ENCODE results near the gene HAS3.

HAS3 gene

DNA sequence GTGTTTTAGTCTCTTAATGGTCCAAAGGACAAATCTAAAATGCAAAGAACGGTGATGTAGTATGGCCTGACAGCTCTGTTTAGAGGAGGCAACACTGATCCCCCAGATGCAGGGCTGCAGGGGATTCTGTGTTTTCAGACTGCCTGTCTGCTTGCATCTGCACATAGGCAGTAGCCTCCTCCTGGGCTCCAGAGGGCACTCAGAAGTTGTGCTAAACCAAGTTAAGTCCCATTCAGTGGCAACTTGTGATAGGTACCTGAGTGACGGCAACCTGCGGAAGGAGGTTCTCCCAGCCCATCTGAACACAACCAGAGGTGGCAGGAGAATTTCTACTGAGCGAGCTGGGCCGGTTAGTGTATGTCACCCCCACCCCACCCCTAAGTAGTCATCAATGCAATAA, 9.9 kb downstream of the HAS3 start:
- no peak for TF ChIP-seq BACH2 (CRISPR knock-in tag; IDR thresholded peaks at IDR 0.05; ENCODE audit: borderline replicate concordance)
- TF ChIP-seq, protein P1, sequence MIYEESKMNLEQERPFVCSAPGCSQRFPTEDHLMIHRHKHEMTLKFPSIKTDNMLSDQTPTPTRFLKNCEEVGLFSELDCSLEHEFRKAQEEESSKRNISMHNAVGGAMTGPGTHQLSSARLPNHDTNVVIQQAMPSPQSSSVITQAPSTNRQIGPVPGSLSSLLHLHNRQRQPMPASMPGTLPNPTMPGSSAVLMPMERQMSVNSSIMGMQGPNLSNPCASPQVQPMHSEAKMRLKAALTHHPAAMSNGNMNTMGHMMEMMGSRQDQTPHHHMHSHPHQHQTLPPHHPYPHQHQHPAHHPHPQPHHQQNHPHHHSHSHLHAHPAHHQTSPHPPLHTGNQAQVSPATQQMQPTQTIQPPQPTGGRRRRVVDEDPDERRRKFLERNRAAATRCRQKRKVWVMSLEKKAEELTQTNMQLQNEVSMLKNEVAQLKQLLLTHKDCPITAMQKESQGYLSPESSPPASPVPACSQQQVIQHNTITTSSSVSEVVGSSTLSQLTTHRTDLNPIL (CRISPR knock-in tag; IDR thresholded peaks at IDR 0.05; ENCODE audit: low read depth): no peak
- no peak for TF ChIP-seq ZNF70 (CRISPR knock-in tag; IDR thresholded peaks at IDR 0.05)
- TF ChIP-seq, protein P2, sequence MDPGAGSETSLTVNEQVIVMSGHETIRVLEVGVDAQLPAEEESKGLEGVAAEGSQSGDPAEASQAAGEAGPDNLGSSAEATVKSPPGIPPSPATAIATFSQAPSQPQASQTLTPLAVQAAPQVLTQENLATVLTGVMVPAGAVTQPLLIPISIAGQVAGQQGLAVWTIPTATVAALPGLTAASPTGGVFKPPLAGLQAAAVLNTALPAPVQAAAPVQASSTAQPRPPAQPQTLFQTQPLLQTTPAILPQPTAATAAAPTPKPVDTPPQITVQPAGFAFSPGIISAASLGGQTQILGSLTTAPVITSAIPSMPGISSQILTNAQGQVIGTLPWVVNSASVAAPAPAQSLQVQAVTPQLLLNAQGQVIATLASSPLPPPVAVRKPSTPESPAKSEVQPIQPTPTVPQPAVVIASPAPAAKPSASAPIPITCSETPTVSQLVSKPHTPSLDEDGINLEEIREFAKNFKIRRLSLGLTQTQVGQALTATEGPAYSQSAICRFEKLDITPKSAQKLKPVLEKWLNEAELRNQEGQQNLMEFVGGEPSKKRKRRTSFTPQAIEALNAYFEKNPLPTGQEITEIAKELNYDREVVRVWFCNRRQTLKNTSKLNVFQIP (CRISPR knock-in tag; IDR thresholded peaks at IDR 0.05; ENCODE audit: borderline replicate concordance, low read depth): no peak
- no peak for TF ChIP-seq TCF4 (CRISPR knock-in tag; IDR thresholded peaks at IDR 0.05; ENCODE audit: borderline replicate concordance)
- TF ChIP-seq, protein P3, sequence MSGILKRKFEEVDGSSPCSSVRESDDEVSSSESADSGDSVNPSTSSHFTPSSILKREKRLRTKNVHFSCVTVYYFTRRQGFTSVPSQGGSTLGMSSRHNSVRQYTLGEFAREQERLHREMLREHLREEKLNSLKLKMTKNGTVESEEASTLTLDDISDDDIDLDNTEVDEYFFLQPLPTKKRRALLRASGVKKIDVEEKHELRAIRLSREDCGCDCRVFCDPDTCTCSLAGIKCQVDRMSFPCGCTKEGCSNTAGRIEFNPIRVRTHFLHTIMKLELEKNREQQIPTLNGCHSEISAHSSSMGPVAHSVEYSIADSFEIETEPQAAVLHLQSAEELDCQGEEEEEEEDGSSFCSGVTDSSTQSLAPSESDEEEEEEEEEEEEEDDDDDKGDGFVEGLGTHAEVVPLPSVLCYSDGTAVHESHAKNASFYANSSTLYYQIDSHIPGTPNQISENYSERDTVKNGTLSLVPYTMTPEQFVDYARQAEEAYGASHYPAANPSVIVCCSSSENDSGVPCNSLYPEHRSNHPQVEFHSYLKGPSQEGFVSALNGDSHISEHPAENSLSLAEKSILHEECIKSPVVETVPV (CRISPR knock-in tag; IDR thresholded peaks at IDR 0.05): no peak
- no peak for TF ChIP-seq ZFP3 (CRISPR knock-in tag; IDR thresholded peaks at IDR 0.05)
- no peak for TF ChIP-seq SNAI2 (CRISPR knock-in tag; IDR thresholded peaks at IDR 0.05)
- ATAC-seq: no peak

DNA sequence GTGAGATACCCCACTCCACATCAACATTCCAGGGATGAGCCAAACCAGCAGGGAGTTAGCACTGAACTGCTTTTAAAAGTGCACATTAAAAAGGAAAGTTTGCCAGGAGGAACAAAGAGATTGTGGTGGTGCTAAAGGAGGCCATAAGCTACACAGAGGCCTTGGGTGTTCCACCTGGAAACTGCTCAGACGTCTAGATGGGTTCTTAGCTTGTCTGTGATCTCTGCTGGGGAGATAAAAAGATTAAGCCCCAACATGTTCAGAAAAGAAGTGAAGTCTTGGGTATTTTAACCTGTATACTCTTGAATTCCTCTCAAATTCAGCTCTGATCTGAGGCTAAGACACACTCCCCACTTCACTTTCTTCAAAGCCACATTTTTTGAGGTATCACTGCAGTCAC, 10.4 kb downstream of the HAS3 start:
- ATAC-seq: no peak
- TF ChIP-seq, protein P1 (CRISPR knock-in tag; IDR thresholded peaks at IDR 0.05; ENCODE audit: low read depth): no peak
- no peak for TF ChIP-seq ARNTL (CRISPR knock-in tag; IDR thresholded peaks at IDR 0.05; ENCODE audit: borderline replicate concordance, low read depth)
- no peak for TF ChIP-seq ISL1 (CRISPR knock-in tag; IDR thresholded peaks at IDR 0.05)
- TF ChIP-seq ESRRG (CRISPR knock-in tag; IDR thresholded peaks at IDR 0.05): no peak
- no peak for TF ChIP-seq PPARA (CRISPR knock-in tag; IDR thresholded peaks at IDR 0.05; ENCODE audit: borderline replicate concordance)
- no peak for TF ChIP-seq ZFP30 (CRISPR knock-in tag; IDR thresholded peaks at IDR 0.05)
- no peak for TF ChIP-seq BACH2 (CRISPR knock-in tag; IDR thresholded peaks at IDR 0.05; ENCODE audit: borderline replicate concordance)
- no peak for TF ChIP-seq OSR1 (CRISPR knock-in tag; IDR thresholded peaks at IDR 0.05)
- TF ChIP-seq, protein P4, sequence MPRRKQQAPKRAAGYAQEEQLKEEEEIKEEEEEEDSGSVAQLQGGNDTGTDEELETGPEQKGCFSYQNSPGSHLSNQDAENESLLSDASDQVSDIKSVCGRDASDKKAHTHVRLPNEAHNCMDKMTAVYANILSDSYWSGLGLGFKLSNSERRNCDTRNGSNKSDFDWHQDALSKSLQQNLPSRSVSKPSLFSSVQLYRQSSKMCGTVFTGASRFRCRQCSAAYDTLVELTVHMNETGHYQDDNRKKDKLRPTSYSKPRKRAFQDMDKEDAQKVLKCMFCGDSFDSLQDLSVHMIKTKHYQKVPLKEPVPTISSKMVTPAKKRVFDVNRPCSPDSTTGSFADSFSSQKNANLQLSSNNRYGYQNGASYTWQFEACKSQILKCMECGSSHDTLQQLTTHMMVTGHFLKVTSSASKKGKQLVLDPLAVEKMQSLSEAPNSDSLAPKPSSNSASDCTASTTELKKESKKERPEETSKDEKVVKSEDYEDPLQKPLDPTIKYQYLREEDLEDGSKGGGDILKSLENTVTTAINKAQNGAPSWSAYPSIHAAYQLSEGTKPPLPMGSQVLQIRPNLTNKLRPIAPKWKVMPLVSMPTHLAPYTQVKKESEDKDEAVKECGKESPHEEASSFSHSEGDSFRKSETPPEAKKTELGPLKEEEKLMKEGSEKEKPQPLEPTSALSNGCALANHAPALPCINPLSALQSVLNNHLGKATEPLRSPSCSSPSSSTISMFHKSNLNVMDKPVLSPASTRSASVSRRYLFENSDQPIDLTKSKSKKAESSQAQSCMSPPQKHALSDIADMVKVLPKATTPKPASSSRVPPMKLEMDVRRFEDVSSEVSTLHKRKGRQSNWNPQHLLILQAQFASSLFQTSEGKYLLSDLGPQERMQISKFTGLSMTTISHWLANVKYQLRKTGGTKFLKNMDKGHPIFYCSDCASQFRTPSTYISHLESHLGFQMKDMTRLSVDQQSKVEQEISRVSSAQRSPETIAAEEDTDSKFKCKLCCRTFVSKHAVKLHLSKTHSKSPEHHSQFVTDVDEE (CRISPR knock-in tag; IDR thresholded peaks at IDR 0.05): no peak
- TF ChIP-seq, protein P3 (CRISPR knock-in tag; IDR thresholded peaks at IDR 0.05): no peak
- TF ChIP-seq TCF4 (CRISPR knock-in tag; IDR thresholded peaks at IDR 0.05; ENCODE audit: borderline replicate concordance): no peak
- TF ChIP-seq, protein P5, sequence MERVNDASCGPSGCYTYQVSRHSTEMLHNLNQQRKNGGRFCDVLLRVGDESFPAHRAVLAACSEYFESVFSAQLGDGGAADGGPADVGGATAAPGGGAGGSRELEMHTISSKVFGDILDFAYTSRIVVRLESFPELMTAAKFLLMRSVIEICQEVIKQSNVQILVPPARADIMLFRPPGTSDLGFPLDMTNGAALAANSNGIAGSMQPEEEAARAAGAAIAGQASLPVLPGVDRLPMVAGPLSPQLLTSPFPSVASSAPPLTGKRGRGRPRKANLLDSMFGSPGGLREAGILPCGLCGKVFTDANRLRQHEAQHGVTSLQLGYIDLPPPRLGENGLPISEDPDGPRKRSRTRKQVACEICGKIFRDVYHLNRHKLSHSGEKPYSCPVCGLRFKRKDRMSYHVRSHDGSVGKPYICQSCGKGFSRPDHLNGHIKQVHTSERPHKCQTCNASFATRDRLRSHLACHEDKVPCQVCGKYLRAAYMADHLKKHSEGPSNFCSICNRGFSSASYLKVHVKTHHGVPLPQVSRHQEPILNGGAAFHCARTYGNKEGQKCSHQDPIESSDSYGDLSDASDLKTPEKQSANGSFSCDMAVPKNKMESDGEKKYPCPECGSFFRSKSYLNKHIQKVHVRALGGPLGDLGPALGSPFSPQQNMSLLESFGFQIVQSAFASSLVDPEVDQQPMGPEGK (CRISPR knock-in tag; IDR thresholded peaks at IDR 0.05; ENCODE audit: borderline replicate concordance): no peak
- TF ChIP-seq, protein P2 (CRISPR knock-in tag; IDR thresholded peaks at IDR 0.05; ENCODE audit: borderline replicate concordance, low read depth): no peak
